ENCODE measurements around the gene AMIGO2. TPM values are rescaled to one million over a fixed set of nuclear protein-coding genes. Genes with fewer than 3 reads are reported as not detected.

The AMIGO2 gene
- total RNA-seq, 1 donor from 2014 or later, result 16.9 TPM

- H3K36me3 Mint-ChIP-seq (ENCODE audit: unreplicated experiment), result no peaks in the 10 kb centered on the region
- H3K9me3 Mint-ChIP-seq (ENCODE audit: unreplicated experiment), result no peaks in the 10 kb centered on the region
- no peak overlapping the region for H3K4me3 Mint-ChIP-seq (ENCODE audit: unreplicated experiment)
- H3K27ac Mint-ChIP-seq (ENCODE audit: unreplicated experiment), result no peak overlapping the region
- peaks cover 2% of the 10 kb centered on the region for H3K27me3 Mint-ChIP-seq (ENCODE audit: unreplicated experiment)
- peaks cover 11% of the 10 kb centered on the region for H3K4me1 Mint-ChIP-seq (ENCODE audit: unreplicated experiment)
- no peak for DNase-seq (ENCODE audit: extremely low spot score, unreplicated experiment)
- TF ChIP-seq CTCF (IDR thresholded peaks at IDR 0.05), result no peak
Measured at GRCh38 chr12:47028981-47029708, 50.6 kb downstream of the AMIGO2 start.

DNA sequence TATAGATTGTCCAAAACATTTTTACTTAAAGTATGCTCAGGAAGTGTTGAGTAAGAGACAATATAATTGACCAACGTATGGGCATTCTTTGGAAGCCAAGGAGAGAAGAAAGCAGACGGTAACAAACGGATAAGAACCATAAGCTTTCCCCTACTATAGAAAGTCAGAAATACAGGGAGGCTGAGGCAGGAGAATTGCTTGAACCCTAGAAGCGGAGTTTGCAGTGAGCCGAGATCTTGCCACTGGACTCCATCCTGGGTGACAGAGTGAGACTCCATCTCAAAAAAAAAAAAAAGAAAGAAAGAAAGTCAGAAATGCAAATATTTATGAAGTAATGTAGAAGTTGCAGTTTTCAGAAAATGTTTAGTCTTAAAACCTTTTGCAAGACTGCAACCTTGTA, 51.6 kb downstream of the AMIGO2 start:
- no peak for TF ChIP-seq CTCF (IDR thresholded peaks at IDR 0.05)
- H3K4me3 Mint-ChIP-seq (ENCODE audit: unreplicated experiment), result no peak overlapping the region
- H3K9me3 Mint-ChIP-seq (ENCODE audit: unreplicated experiment), result no peaks in the 10 kb centered on the region
- no peaks in the 10 kb centered on the region for H3K36me3 Mint-ChIP-seq (ENCODE audit: unreplicated experiment)
- no peak for DNase-seq (ENCODE audit: extremely low spot score, unreplicated experiment)
- peaks cover 9% of the 10 kb centered on the region for H3K4me1 Mint-ChIP-seq (ENCODE audit: unreplicated experiment)
- H3K27me3 Mint-ChIP-seq (ENCODE audit: unreplicated experiment), result peaks cover 2% of the 10 kb centered on the region
- no peak overlapping the region for H3K27ac Mint-ChIP-seq (ENCODE audit: unreplicated experiment)

Other genes starting within 250 kb of the AMIGO2 start
- 1.6 and 2.5 TPM in 2 replicates for gene PCED1B, start 338 bp downstream of the AMIGO2 start, total RNA-seq